GM13977 (cell line): ENCODE results near the gene FUT8.

Experiments
- DNase-seq: peaks from one replicate; pipeline ENCODE4 v3.0.0; 2012; ENCODE audit warnings: low spot score
- in situ Hi-C: fragments of 300-500 bp; cut with MboI; formaldehyde crosslinking; loops from one replicate; pipeline ENCODE4 v1.12.0; 2022; ENCODE audit warnings: low sequenced_read_pairs, low pct_unique_long_range_greater_than_20kb, mixed read lengths, inconsistent platforms; ENCODE audit not compliant: unreplicated experiment
- TF ChIP-seq, protein P1 (sequence below): IDR thresholded peaks from 2 replicates; pipeline ENCODE4 v1.5.1; 2012; ENCODE audit warnings: mild to moderate bottlenecking, control low read depth; ENCODE audit not compliant: insufficient read depth; ENCODE audit errors: extremely low read depth, missing control alignments

FUT8 gene

DNA sequence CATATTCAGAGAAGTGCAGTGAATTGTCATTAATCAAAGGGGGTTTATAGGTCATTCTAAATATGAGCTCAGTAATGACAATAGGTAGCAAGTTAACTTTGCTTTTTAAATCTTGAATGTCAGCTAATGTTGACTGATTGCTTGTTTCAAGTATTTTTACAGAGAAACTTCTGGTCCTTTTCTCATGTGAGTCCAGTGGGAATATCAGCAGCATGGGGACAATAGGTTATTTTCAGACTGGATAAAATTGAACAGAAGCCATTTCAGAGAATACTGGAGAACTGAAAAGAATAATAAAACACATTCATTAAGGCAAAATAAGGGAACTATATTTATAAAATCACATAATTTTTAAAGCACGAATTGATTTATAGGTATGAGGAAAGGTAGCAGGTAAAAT, 78.7 kb downstream of the FUT8 start:
- in situ Hi-C loops: no loop called here
- TF ChIP-seq, protein P1, sequence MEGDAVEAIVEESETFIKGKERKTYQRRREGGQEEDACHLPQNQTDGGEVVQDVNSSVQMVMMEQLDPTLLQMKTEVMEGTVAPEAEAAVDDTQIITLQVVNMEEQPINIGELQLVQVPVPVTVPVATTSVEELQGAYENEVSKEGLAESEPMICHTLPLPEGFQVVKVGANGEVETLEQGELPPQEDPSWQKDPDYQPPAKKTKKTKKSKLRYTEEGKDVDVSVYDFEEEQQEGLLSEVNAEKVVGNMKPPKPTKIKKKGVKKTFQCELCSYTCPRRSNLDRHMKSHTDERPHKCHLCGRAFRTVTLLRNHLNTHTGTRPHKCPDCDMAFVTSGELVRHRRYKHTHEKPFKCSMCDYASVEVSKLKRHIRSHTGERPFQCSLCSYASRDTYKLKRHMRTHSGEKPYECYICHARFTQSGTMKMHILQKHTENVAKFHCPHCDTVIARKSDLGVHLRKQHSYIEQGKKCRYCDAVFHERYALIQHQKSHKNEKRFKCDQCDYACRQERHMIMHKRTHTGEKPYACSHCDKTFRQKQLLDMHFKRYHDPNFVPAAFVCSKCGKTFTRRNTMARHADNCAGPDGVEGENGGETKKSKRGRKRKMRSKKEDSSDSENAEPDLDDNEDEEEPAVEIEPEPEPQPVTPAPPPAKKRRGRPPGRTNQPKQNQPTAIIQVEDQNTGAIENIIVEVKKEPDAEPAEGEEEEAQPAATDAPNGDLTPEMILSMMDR: no peak
- no peak for DNase-seq

DNA sequence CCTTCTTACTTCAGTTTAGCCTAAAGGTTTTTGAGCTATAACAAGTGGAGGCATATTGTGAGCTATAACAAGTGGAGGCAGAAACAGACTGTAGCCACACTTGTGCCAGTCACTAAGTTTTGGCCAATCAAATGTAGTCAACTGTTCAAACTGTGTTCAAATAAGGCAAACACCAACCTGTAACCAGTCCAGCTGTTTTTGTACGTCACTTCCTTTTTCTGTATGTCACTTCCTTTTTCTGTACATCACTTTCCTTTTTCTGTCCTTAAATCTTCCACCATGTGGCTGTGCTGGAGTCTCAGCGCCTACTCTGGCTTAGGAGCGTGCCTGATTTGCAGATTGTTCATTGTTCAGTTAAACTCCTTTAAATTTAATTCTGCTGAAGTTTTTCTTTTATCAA, 79.7 kb downstream of the FUT8 start:
- TF ChIP-seq, protein P1: no peak
- in situ Hi-C loops: no loop called here
- no peak for DNase-seq

GRCh38 chr14:65495196-65495595, 82.7 kb downstream of the FUT8 start:
- in situ Hi-C loops: no loop called here
- DNase-seq: no peak
- TF ChIP-seq, protein P1: no peak

DNA sequence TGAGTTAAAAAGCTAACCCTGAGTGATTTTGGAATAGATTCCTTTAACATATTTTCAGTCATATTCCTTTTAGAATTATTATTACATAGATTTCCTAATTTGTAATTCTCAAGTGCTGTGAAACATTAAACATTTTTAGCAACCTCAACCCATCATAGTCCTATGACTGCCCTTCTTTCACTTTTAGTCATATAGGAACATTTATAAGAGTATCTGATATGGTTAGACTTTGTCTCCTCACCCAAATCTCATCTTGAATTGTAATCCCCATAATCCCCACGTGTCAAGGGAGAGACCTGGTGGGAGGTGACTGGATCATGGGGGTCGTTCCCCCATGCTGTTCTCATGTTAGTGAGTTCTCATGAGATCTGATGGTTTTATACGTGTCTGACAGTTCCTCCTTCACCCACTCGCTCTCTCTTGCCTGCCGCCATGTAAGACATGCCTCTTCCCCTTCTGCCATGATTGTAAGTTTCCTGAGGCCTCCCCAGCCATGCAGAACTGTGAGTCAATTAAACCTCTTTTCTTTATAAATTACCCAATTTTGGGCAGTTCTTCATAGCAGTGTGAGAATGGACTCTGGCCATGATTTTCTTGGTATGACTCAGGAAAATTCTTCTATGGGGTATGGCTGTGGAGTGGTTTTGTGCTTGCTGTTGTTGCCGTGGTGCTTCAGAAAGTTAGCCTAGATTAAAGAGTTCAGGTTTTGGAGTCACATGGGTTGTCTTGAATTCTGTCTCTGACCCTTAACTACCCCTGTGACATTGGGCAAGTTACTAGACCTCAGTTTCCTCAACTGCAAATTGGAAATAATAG, 83.9 kb downstream of the FUT8 start:
- in situ Hi-C loops: no loop called here
- no peak for DNase-seq
- TF ChIP-seq, protein P1: no peak

GRCh38 chr14:65499138-65499537, 86.6 kb downstream of the FUT8 start:
- DNase-seq: no peak
- TF ChIP-seq, protein P1: no peak
- in situ Hi-C loops: no loop called here

DNA sequence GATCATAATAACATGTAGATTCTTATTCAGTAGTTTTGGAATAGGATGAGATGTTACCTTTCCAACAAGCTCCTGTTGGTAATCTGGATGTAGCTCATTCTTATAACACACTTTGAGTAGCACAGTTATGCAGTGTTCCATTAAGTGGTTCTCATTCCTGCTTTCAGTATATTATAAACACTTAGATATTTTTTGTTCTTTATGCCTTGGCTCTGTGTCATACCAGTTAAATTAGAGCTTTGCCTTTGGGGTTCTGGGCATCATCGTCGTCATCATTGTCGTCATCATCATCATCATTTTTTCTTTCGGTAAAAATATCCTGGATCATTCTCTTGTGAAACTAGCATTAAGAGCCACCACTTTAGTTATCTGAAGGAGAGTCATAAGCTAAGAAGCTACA, 87.5 kb downstream of the FUT8 start:
- DNase-seq: no peak
- in situ Hi-C loops: no loop called here
- TF ChIP-seq, protein P1: no peak
